ENCODE measurements around the gene ANXA2R. TPM values are rescaled to one million over a fixed set of nuclear protein-coding genes. Genes with fewer than 3 reads are reported as not detected.
"Not testable (repeated sequence)": the region's sequence is repeated elsewhere in the genome, so short reads cannot be mapped to it uniquely, and the experiment has no call there.

The ANXA2R gene
- total and polyA plus RNA-seq, 4 experiments from 2014 or later: 35.8 to 47.8 (median 45.2) TPM

DNA sequence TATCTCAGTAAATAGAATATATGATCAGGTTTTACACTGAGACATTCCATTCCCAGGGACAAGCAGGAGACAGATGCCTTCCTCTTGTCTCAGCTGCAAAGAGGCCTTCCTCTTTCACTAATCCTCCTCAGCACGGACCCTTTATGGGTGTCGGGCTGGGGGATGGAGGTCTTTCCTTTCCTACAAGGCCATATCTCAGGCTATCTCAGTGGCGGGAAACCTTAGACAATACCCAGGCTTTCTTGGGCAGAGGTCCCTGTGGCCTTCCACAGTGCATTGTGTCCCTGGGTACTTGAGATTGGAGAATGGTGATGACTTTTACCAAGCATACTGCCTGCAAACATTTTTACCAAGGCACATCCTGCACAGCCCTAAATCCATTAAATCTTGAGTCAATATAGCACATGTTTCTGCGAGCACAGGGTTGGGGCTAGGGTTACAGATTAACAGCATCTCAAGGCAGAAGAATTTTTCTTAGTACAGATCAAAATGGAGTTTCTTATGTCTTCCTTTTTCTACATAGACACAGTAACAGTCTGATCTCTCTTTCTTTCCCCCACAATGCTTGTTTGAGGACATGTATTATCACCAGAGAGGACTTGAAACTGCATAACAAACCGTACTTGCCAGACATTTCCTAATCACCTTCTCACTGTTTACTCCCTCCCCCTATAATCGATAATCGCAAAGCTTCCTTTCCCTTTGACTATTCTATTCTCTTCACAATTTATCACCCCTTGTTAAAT, 37.5 kb upstream of the ANXA2R start:
- H3K4me1 ChIP-seq (ENCODE audit: insufficient read depth, low read length): peaks cover 23% of the 10 kb centered on the region
- H3K4me3 ChIP-seq (ENCODE audit: low read length in 2 of 2); H3K4me3 Mint-ChIP-seq: not testable (repeated sequence)

DNA sequence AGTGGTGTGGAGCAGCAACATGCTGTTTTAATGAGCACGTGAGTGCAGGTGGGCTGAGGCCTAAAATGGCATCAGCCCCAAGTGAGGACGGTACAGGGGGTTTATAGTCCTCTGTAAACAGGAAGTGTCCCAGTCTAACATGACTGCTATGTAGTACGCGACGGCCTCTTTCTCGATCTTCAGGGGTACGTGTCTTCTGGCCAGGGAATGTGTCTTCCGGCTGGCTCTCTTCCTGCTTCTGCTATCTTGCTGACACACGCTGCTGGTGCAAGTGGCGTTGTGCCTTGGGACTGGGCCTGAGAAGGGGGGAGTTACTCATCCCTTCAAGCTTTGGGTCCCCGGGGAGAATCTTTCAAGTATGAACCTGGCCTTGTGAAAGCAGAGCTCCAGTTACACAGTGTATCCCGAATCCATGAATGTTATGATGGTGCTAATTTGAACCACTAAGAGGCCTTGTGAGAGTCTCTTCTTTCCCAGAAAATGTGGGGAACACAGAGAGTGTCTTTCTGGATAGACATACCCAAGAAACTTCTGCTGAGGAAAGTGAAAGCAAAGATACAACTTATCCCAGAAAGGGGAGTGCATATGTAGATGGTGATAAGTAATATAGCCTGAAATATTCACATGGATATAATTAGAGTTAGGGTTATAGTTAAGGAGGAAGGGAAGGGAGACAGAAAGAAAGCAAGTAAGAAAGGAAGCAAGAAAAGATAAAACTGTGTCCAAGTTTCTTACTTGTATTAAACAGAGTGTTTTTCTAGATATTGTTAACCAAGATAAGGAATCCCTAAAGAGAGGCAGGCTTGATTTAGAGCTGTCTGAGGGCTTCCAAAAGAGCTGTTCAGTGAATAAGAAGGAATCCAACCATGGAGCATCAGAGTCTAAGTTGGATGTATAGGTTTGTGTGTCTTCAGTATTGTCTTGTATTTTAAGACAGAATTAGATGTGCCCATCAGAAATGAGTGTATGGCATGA, 35.5 kb upstream of the ANXA2R start:
- H3K27me3 Mint-ChIP-seq: no peaks in the 10 kb centered on the region
- Histone ChIP-seq H3K27me3 (ENCODE audit: insufficient read depth, low read length) (no peaks in the 10 kb centered on the region), H3K36me3 (ENCODE audit: insufficient read depth, low read length) (peaks cover 21% of the 10 kb centered on the region), H3K4me1 (ENCODE audit: insufficient read depth, low read length) (peaks cover 28% of the 10 kb centered on the region), H3K4me3 (ENCODE audit: low read length in 2 of 2) (no peak overlapping the region), H3K9me3 (ENCODE audit: control insufficient read depth in 1 of 2, low read length in 2 of 2) (no peaks in the 10 kb centered on the region), H3K27ac (ENCODE audit: low read depth, low read length) (no peak overlapping the region)
- H3K4me3 Mint-ChIP-seq: peak overlapping the region in 1 of 8 donors; percentile 29
- H3K4me1 Mint-ChIP-seq: peaks cover 23 to 56% (median 32%) of the 10 kb centered on the region in 4 donors
- POLR2A ChIA-PET (ENCODE audit: partially characterized antibody): interaction anchor here (1.6 kb wide), 1 partner anchor 46 kb away, joined by 5 read pairs; the partner anchor contains the start of gene ZNF131
- intact Hi-C loops (cut with micrococcal nuclease): loop anchor here (2.0 kb wide), 1 partner anchor 163 kb away; no protein-coding TSS in a partner anchor
- H3K27ac Mint-ChIP-seq: peak overlapping the region in 6 of 7 donors; percentile 43 to 86 (median 72)
- peaks cover 29 to 58% of the 10 kb centered on the region in 2 donors for H3K36me3 Mint-ChIP-seq
- DNase-seq: no peak
- CTCF ChIA-PET (ENCODE audit: partially characterized antibody): interaction anchor here (1.4 to 1.8 kb wide), 5 partner anchors 8 to 164 kb away, joined by 3 to 4 read pairs (median 3); partner anchors contain the start of gene ZNF131
- H3K9me3 Mint-ChIP-seq: no peaks in the 10 kb centered on the region

More for the DNA sequence above, 37.5 kb upstream of the ANXA2R start:
- H3K9me3 Mint-ChIP-seq; intact Hi-C loops (cut with micrococcal nuclease); H3K9me3 ChIP-seq (ENCODE audit: control insufficient read depth in 1 of 2, low read length in 2 of 2); H3K27me3 Mint-ChIP-seq; H3K27ac ChIP-seq (ENCODE audit: low read depth, low read length); H3K27me3 ChIP-seq (ENCODE audit: insufficient read depth, low read length); DNase-seq: not testable (repeated sequence)
- peaks cover 24 to 59% of the 10 kb centered on the region in 2 donors for H3K36me3 Mint-ChIP-seq
- POLR2A ChIA-PET (ENCODE audit: partially characterized antibody): interaction anchor here (0.7 kb wide), 1 partner anchor 10 kb away, joined by 3 read pairs; no protein-coding TSS in a partner anchor
- peaks cover 17 to 39% (median 25%) of the 10 kb centered on the region in 4 donors for H3K4me1 Mint-ChIP-seq
- H3K27ac Mint-ChIP-seq: peak overlapping the region in 4 of 7 donors; percentile 23 to 78 (median 46)
- CTCF ChIA-PET (ENCODE audit: partially characterized antibody): interaction anchor here (1.4 to 1.8 kb wide), 2 partner anchors 10 to 166 kb away, joined by 3 read pairs; no protein-coding TSS in a partner anchor
- peaks cover 21% of the 10 kb centered on the region for H3K36me3 ChIP-seq (ENCODE audit: insufficient read depth, low read length)

DNA sequence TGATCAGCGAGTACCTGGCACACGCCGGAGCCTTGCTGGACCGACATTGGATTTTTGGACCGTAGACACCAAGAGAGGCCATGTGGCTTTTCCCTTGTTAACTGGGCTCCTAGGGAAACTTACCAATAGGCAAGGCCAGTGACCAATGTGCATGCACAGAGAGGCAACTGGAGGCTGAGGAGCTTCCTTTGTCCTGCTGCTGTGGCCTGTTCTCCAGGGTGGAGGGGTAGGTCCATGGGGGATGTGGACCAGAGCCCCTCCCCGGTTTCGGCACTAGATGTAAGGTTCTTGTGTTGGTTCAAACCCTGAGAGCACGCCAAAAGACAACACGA, 34.8 kb upstream of the ANXA2R start:
- POLR2A ChIA-PET (ENCODE audit: partially characterized antibody): interaction anchor here (1.6 kb wide), 1 partner anchor 46 kb away, joined by 5 read pairs; the partner anchor contains the start of gene ZNF131
- Histone ChIP-seq H3K27ac (ENCODE audit: low read depth, low read length) (no peak overlapping the region), H3K27me3 (ENCODE audit: insufficient read depth, low read length) (no peaks in the 10 kb centered on the region), H3K9me3 (ENCODE audit: control insufficient read depth in 1 of 2, low read length in 2 of 2) (no peaks in the 10 kb centered on the region), H3K4me1 (ENCODE audit: insufficient read depth, low read length) (peaks cover 35% of the 10 kb centered on the region), H3K36me3 (ENCODE audit: insufficient read depth, low read length) (peaks cover 14% of the 10 kb centered on the region), H3K4me3 (ENCODE audit: low read length in 2 of 2) (no peak overlapping the region)
- DNase-seq: no peak
- intact Hi-C loops (cut with micrococcal nuclease): loop anchor here (1.0 to 2.0 kb wide), 4 partner anchors 30 to 314 kb away; no protein-coding TSS in a partner anchor
- no peaks in the 10 kb centered on the region for H3K9me3 Mint-ChIP-seq
- H3K4me3 Mint-ChIP-seq: no peak overlapping the region
- peak overlapping the region in 5 of 7 donors; percentile 43 to 74 (median 57) for H3K27ac Mint-ChIP-seq
- no peaks in the 10 kb centered on the region for H3K27me3 Mint-ChIP-seq
- CTCF ChIA-PET (ENCODE audit: partially characterized antibody): interaction anchor here (1.4 to 1.7 kb wide), 3 partner anchors 16 to 46 kb away, joined by 3 to 4 read pairs (median 3); partner anchors contain the start of gene ZNF131
- peaks cover 27 to 61% (median 37%) of the 10 kb centered on the region in 4 donors for H3K4me1 Mint-ChIP-seq
- H3K36me3 Mint-ChIP-seq: peaks cover 35 to 58% of the 10 kb centered on the region in 2 donors

DNA sequence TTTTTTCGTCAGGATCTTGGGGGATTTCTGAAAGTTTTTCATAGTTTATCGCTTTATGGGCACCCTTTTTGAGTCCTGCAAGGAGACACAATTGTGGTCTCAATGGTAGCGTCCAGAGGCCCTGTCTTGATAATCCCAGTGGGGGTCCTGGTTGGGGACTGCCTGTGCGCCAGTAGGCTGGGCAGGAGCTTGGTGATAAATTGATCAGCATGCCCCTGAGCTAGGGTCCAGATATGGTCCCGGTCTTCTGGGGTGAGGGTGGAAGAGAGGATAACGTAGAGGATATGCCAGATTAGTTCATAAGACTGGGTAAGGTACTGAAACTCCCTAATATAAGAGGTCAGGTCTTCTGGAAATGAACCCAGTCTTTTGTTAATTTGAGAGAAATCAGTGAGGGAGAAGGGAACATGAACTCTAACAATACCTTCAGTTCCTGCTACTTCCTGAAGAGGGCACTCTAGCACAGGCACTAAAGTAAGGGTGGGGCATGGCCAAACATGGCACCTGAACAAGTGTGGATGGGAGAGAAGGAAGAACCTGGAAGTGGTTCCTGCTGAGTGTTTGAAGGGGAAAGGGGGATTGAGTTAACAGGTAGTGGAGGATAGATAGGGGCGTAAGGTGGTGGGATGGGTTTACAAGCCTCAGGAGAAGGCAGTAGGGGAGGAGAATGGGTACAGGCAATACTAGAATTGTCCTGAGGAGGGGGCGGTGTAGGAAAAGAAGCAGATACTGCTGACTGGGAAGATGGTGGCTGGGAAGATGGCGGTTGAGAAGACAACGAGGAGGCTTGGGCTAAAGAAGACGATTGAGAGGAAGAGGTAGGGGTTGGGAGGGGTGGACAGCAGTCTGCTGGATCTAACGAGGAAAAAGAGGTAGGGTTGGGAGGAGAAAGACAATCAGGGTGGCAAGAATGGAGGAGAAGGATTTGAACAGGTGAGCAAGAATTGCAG, 33.8 kb upstream of the ANXA2R start:
- peaks cover 12% of the 10 kb centered on the region for H3K36me3 ChIP-seq (ENCODE audit: insufficient read depth, low read length)
- H3K4me3 Mint-ChIP-seq: peak overlapping the region in 1 of 8 donors; percentile 17
- ChIA-PET CTCF (ENCODE audit: partially characterized antibody) (interaction anchor here (0.8 to 2.5 kb wide), 14 partner anchors 9 to 240 kb away, joined by 3 to 9 read pairs (median 4); partner anchors contain the start of gene HMGCS1), POLR2A (ENCODE audit: partially characterized antibody) (interaction anchor here (1.0 to 10.9 kb wide), 5 partner anchors 9 to 80 kb away, joined by 3 to 689 read pairs (median 6); partner anchors contain the start of genes ANXA2R and ZNF131)
- no peak overlapping the region for H3K4me3 ChIP-seq (ENCODE audit: low read length in 2 of 2)
- H3K9me3 Mint-ChIP-seq: no peaks in the 10 kb centered on the region
- peaks cover 37 to 61% of the 10 kb centered on the region in 2 donors for H3K36me3 Mint-ChIP-seq
- H3K27ac ChIP-seq (ENCODE audit: low read depth, low read length): no peak overlapping the region
- DNase-seq: peak; percentile 64 to 73 (median 67)
- H3K27ac Mint-ChIP-seq: peak overlapping the region; percentile 5 to 71 (median 59)
- no peaks in the 10 kb centered on the region for H3K9me3 ChIP-seq (ENCODE audit: control insufficient read depth in 1 of 2, low read length in 2 of 2)
- peaks cover 46% of the 10 kb centered on the region for H3K4me1 ChIP-seq (ENCODE audit: insufficient read depth, low read length)
- H3K27me3 ChIP-seq (ENCODE audit: insufficient read depth, low read length): no peaks in the 10 kb centered on the region
- intact Hi-C loops (cut with micrococcal nuclease): loop anchor here (1.0 to 2.0 kb wide), 4 partner anchors 31 to 315 kb away; no protein-coding TSS in a partner anchor
- peaks cover 29 to 72% (median 42%) of the 10 kb centered on the region in 4 donors for H3K4me1 Mint-ChIP-seq
- H3K27me3 Mint-ChIP-seq: no peaks in the 10 kb centered on the region

DNA sequence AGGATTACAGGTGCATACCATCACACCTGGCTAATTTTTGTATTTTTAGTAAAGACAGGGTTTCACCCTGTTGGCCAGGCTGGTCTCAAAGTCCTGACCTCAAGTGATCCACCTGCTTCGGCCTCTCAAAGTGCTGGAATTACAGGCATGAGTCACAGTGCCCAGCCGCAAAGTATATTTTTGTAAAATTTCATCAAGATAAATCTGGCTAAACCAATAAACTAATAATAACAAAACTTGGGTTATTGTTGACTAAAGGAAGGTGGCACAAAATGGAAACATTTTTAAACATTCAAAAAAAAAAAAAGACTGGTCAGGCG, 29.2 kb upstream of the ANXA2R start:
- Mint-ChIP-seq H3K4me3 (peak overlapping the region; percentile 32 to 100 (median 98)), H3K4me1 (peaks cover 32 to 72% (median 53%) of the 10 kb centered on the region in 4 donors), H3K27ac (peak overlapping the region in 3 of 7 donors; percentile 52 to 98 (median 66)), H3K36me3 (peaks cover 20 to 78% of the 10 kb centered on the region in 2 donors)
- not testable (repeated sequence) for H3K27me3 ChIP-seq (ENCODE audit: insufficient read depth, low read length); H3K9me3 ChIP-seq (ENCODE audit: control insufficient read depth in 1 of 2, low read length in 2 of 2); H3K27me3 Mint-ChIP-seq; H3K9me3 Mint-ChIP-seq; H3K27ac ChIP-seq (ENCODE audit: low read depth, low read length); H3K36me3 ChIP-seq (ENCODE audit: insufficient read depth, low read length); DNase-seq
- CTCF ChIA-PET (ENCODE audit: partially characterized antibody): interaction anchor here (3.6 kb wide), 1 partner anchor 160 kb away, joined by 13 read pairs; no protein-coding TSS in a partner anchor
- intact Hi-C loops (cut with micrococcal nuclease): loop anchor here (5.0 kb wide), 2 partner anchors 488 to 1167 kb away; partner anchors contain the start of genes PAIP1 and RIMOC1
- peaks cover 43% of the 10 kb centered on the region for H3K4me1 ChIP-seq (ENCODE audit: insufficient read depth, low read length)
- POLR2A ChIA-PET (ENCODE audit: partially characterized antibody): interaction anchor here (0.6 to 10.9 kb wide), 14 partner anchors 28 to 533 kb away, joined by 3 to 689 read pairs (median 24); partner anchors contain the start of genes ANXA2R, HMGCS1, NNT and ZNF131
- H3K4me3 ChIP-seq (ENCODE audit: low read length in 2 of 2): peak overlapping the region; percentile 97 to 99
